Measurements from ENCODE around the gene GGACT. TPM values are rescaled to one million over a fixed set of nuclear protein-coding genes. Genes with fewer than 3 reads are reported as not detected.

Gene GGACT
- total RNA-seq, 2 donors from 2014 or later, result 2.7 to 6.6 TPM

GRCh38 chr13:100485265-100485664 is 103.3 kb downstream of the GGACT start:
- peaks cover 2% of the 10 kb centered on the region for H3K36me3 Mint-ChIP-seq (ENCODE audit: low read depth)
- Histone ChIP-seq H3K27ac (ENCODE audit: low read depth, low read length) (no peak overlapping the region), H3K27me3 (ENCODE audit: control insufficient read depth, insufficient read depth, low read length, poor library complexity, severe bottlenecking) (no peaks in the 10 kb centered on the region), H3K9ac (ENCODE audit: extremely low read depth, low read length, poor library complexity, severe bottlenecking) (no peak overlapping the region), H3K36me3 (ENCODE audit: control insufficient read depth, insufficient read depth, low read length) (no peaks in the 10 kb centered on the region), H3K4me1 (ENCODE audit: control insufficient read depth, insufficient read depth, low read length) (peaks cover 2% of the 10 kb centered on the region), H3K9me3 (ENCODE audit: control insufficient read depth, low read length) (no peaks in the 10 kb centered on the region), H3K4me3 (ENCODE audit: low read length) (no peak overlapping the region)
- H3K27me3 Mint-ChIP-seq (ENCODE audit: insufficient read depth), result no peaks in the 10 kb centered on the region
- no peak overlapping the region for H3K27ac Mint-ChIP-seq
- 100% methylated on average over 2 of the region's 2 CpGs; no CpG with 5 or more reads in 1 of the 2 experiments for WGBS, 2 experiments (ENCODE audit: insufficient coverage in 1 of 2, insufficient read length in 1 of 2)
- H3K9me3 Mint-ChIP-seq, result peaks cover 1% of the 10 kb centered on the region
- peaks cover 38% of the 10 kb centered on the region for H3K4me1 Mint-ChIP-seq
- DNase-seq, result no peak
- no peak overlapping the region for H3K4me3 Mint-ChIP-seq
- TF ChIP-seq CTCF (conservative IDR thresholded peaks at IDR 0.05), result no peak

GRCh38 chr13:100484702-100485101 is 103.9 kb downstream of the GGACT start:
- H3K9ac ChIP-seq (ENCODE audit: extremely low read depth, low read length, poor library complexity, severe bottlenecking), result no peak overlapping the region
- H3K27me3 Mint-ChIP-seq (ENCODE audit: insufficient read depth), result no peaks in the 10 kb centered on the region
- H3K36me3 Mint-ChIP-seq (ENCODE audit: low read depth), result peaks cover 2% of the 10 kb centered on the region
- no peaks in the 10 kb centered on the region for H3K4me1 ChIP-seq (ENCODE audit: control insufficient read depth, insufficient read depth, low read length)
- H3K4me3 ChIP-seq (ENCODE audit: low read length), result no peak overlapping the region
- no peak for DNase-seq
- H3K4me1 Mint-ChIP-seq, result peaks cover 32% of the 10 kb centered on the region
- peaks cover 1% of the 10 kb centered on the region for H3K9me3 Mint-ChIP-seq
- no peaks in the 10 kb centered on the region for H3K9me3 ChIP-seq (ENCODE audit: control insufficient read depth, low read length)
- no peak for TF ChIP-seq CTCF (conservative IDR thresholded peaks at IDR 0.05)
- H3K27ac ChIP-seq (ENCODE audit: low read depth, low read length), result no peak overlapping the region
- H3K27me3 ChIP-seq (ENCODE audit: control insufficient read depth, insufficient read depth, low read length, poor library complexity, severe bottlenecking), result no peaks in the 10 kb centered on the region
- WGBS, 2 experiments (ENCODE audit: insufficient coverage in 1 of 2, insufficient read length in 1 of 2), result 43 to 75% methylated on average over 1 to 3 of the region's 3 CpGs
- H3K36me3 ChIP-seq (ENCODE audit: control insufficient read depth, insufficient read depth, low read length), result no peaks in the 10 kb centered on the region
- H3K4me3 Mint-ChIP-seq, result no peak overlapping the region
- no peak overlapping the region for H3K27ac Mint-ChIP-seq

GRCh38 chr13:100483841-100484381 is 104.7 kb downstream of the GGACT start:
- H3K27ac Mint-ChIP-seq, result no peak overlapping the region
- Histone ChIP-seq H3K27me3 (ENCODE audit: control insufficient read depth, insufficient read depth, low read length, poor library complexity, severe bottlenecking) (no peaks in the 10 kb centered on the region), H3K27ac (ENCODE audit: low read depth, low read length) (no peak overlapping the region), H3K9ac (ENCODE audit: extremely low read depth, low read length, poor library complexity, severe bottlenecking) (no peak overlapping the region), H3K36me3 (ENCODE audit: control insufficient read depth, insufficient read depth, low read length) (peaks cover under 1% of the 10 kb centered on the region), H3K4me3 (ENCODE audit: low read length) (no peak overlapping the region), H3K4me1 (ENCODE audit: control insufficient read depth, insufficient read depth, low read length) (no peaks in the 10 kb centered on the region), H3K9me3 (ENCODE audit: control insufficient read depth, low read length) (no peaks in the 10 kb centered on the region)
- no peak overlapping the region for H3K4me3 Mint-ChIP-seq
- peaks cover 1% of the 10 kb centered on the region for H3K9me3 Mint-ChIP-seq
- H3K4me1 Mint-ChIP-seq, result peaks cover 28% of the 10 kb centered on the region
- H3K27me3 Mint-ChIP-seq (ENCODE audit: insufficient read depth), result no peaks in the 10 kb centered on the region
- DNase-seq, result no peak
- 84 to 92% methylated on average over 7 to 8 of the region's 8 CpGs for WGBS, 2 experiments (ENCODE audit: insufficient coverage in 1 of 2, insufficient read length in 1 of 2)
- no peak for TF ChIP-seq CTCF (conservative IDR thresholded peaks at IDR 0.05)
- H3K36me3 Mint-ChIP-seq (ENCODE audit: low read depth), result peaks cover 2% of the 10 kb centered on the region

Data from endodermal cell (in vitro differentiated cells).